Brain microvascular endothelial cell (primary cell): ENCODE data around the gene CISD1.
A peak's percentile ranks its signal among the peaks of the same experiment; 100 is the strongest.

ENCODE experiments used
- DNase-seq: peaks from one replicate; pipeline ENCODE4 v3.0.0-alpha.2; 2020
- H3K27ac ChIP-seq: fragments of 250-450 bp; sonication (Bioruptor Pico); 2 replicates; pipeline ENCODE4 v1.5.1; 2020; ENCODE audit warnings: mild to moderate bottlenecking, moderate library complexity
- H3K27me3 ChIP-seq: fragments of 250-450 bp; sonication (Bioruptor Pico); replicated peaks from 2 replicates; pipeline ENCODE4 v1.5.1; 2020; ENCODE audit warnings: mild to moderate bottlenecking
- H3K36me3 ChIP-seq: fragments of 250-450 bp; sonication (Bioruptor Pico); replicated peaks from 2 replicates; pipeline ENCODE4 v1.5.1; 2020; ENCODE audit warnings: mild to moderate bottlenecking
- H3K4me3 ChIP-seq: 2 replicates; pipeline ENCODE4 v1.5.1; 2011; ENCODE audit warnings: low read depth, mild to moderate bottlenecking, control low read depth, low read length, moderate library complexity
- CTCF ChIP-seq: IDR thresholded peaks from 2 replicates; pipeline ENCODE4 v1.5.1; 2011; ENCODE audit warnings: low read depth, mild to moderate bottlenecking, moderate library complexity, low read length, control low read depth, inconsistent platforms; ENCODE audit errors: missing control alignments
- in situ Hi-C: cut with HindIII; loops from 2 replicates; pipeline ENCODE4 v1.10.0; 2017; ENCODE audit warnings: low sequenced_read_pairs, low pct_ligation_motif_present

CISD1 gene

GRCh38 chr10:58322072-58322834 lies 53.3 kb downstream of the CISD1 start:
- in situ Hi-C loops = no loop called here
- Histone ChIP-seq H3K36me3 (no peaks in the 10 kb centered on the region), H3K4me3 (no peak overlapping the region), H3K27ac (no peak overlapping the region), H3K27me3 (no peaks in the 10 kb centered on the region)
- peak; percentile 34 for DNase-seq
- TF ChIP-seq CTCF = no peak

- in situ Hi-C loops = no loop called here
- Histone ChIP-seq H3K36me3 (no peaks in the 10 kb centered on the region), H3K27me3 (no peaks in the 10 kb centered on the region), H3K27ac (no peak overlapping the region), H3K4me3 (no peak overlapping the region)
- no peak for DNase-seq
- TF ChIP-seq CTCF = no peak
Measured at GRCh38 chr10:58322835-58323209, 53.9 kb downstream of the CISD1 start.

GRCh38 chr10:58326967-58327381 lies 58.0 kb downstream of the CISD1 start:
- H3K27me3 ChIP-seq = no peaks in the 10 kb centered on the region
- no peak for TF ChIP-seq CTCF
- peak; percentile 50 for DNase-seq
- in situ Hi-C loops = no loop called here
- no peaks in the 10 kb centered on the region for H3K36me3 ChIP-seq
- peak overlapping the region; percentile 51 for H3K4me3 ChIP-seq
- no peak overlapping the region for H3K27ac ChIP-seq

- Histone ChIP-seq H3K27me3 (no peaks in the 10 kb centered on the region), H3K4me3 (no peak overlapping the region), H3K27ac (no peak overlapping the region), H3K36me3 (no peaks in the 10 kb centered on the region)
- in situ Hi-C loops = no loop called here
- no peak for DNase-seq
- no peak for TF ChIP-seq CTCF
Measured at GRCh38 chr10:58328233-58328632, 59.3 kb downstream of the CISD1 start.

GRCh38 chr10:58330431-58330830 lies 61.5 kb downstream of the CISD1 start:
- Histone ChIP-seq H3K27me3 (no peaks in the 10 kb centered on the region), H3K4me3 (no peak overlapping the region), H3K36me3 (no peaks in the 10 kb centered on the region), H3K27ac (no peak overlapping the region)
- TF ChIP-seq CTCF = no peak
- no peak for DNase-seq
- in situ Hi-C loops = no loop called here

- in situ Hi-C loops = no loop called here
- no peak overlapping the region for H3K27ac ChIP-seq
- no peak overlapping the region for H3K4me3 ChIP-seq
- DNase-seq = no peak
- TF ChIP-seq CTCF = no peak
- no peaks in the 10 kb centered on the region for H3K27me3 ChIP-seq
- no peaks in the 10 kb centered on the region for H3K36me3 ChIP-seq
Measured at GRCh38 chr10:58331646-58332045, 62.7 kb downstream of the CISD1 start.
